ENCODE data around the gene C12orf60.

DNA sequence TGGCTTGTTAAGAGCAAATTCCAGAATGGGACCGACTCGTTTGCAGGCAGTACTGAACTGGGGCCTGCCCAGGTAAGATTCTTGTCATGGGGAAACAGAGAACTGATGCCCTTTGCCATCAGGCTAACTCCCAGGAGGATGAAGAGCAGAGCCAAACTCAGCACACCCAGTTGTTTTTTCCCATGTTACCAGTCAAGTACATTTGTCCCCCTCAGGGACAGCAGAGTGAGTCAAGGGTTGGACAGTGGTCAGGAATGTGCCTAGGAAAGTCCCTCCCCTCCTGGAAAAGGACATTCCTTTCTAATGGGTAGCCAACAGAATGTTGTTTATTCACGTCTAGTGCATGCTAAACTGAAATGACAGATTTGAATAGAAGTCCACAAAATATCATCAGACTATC is 38.3 kb downstream of the C12orf60 start:
- TF ChIP-seq, protein P1, sequence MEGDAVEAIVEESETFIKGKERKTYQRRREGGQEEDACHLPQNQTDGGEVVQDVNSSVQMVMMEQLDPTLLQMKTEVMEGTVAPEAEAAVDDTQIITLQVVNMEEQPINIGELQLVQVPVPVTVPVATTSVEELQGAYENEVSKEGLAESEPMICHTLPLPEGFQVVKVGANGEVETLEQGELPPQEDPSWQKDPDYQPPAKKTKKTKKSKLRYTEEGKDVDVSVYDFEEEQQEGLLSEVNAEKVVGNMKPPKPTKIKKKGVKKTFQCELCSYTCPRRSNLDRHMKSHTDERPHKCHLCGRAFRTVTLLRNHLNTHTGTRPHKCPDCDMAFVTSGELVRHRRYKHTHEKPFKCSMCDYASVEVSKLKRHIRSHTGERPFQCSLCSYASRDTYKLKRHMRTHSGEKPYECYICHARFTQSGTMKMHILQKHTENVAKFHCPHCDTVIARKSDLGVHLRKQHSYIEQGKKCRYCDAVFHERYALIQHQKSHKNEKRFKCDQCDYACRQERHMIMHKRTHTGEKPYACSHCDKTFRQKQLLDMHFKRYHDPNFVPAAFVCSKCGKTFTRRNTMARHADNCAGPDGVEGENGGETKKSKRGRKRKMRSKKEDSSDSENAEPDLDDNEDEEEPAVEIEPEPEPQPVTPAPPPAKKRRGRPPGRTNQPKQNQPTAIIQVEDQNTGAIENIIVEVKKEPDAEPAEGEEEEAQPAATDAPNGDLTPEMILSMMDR (IDR thresholded peaks at IDR 0.05) = no peak
- TF ChIP-seq POLR2A (IDR thresholded peaks at IDR 0.05) = peak in 1 of 2 donors; percentile 14
